AG08396 (cell line): Measurements from ENCODE around the gene ECSCR.
"Not testable (repeated sequence)": the region's sequence is repeated elsewhere in the genome, so short reads cannot be mapped to it uniquely, and the experiment has no call there.

Source experiments
- DNase-seq: peaks from one replicate; pipeline ENCODE4 v3.0.0; 2012; ENCODE audit warnings: low spot score, mixed read lengths

ECSCR gene

GRCh38 chr5:139410993-139411828 lies 51.3 kb downstream of the ECSCR start:
- no peak for DNase-seq

- no peak for DNase-seq
Measured at GRCh38 chr5:139410121-139410992, 52.2 kb downstream of the ECSCR start.

GRCh38 chr5:139409116-139409515 lies 53.4 kb downstream of the ECSCR start:
- not testable (repeated sequence) for DNase-seq

- DNase-seq: no peak
Measured at GRCh38 chr5:139408191-139408590, 54.4 kb downstream of the ECSCR start.

- DNase-seq: no peak
Measured at GRCh38 chr5:139407517-139407916, 55.0 kb downstream of the ECSCR start.

GRCh38 chr5:139406963-139407362 lies 55.6 kb downstream of the ECSCR start:
- DNase-seq: no peak

- DNase-seq: no peak
Measured at GRCh38 chr5:139404484-139404840, 58.1 kb downstream of the ECSCR start.

GRCh38 chr5:139403787-139404483 lies 58.6 kb downstream of the ECSCR start, which contains the start of gene SPATA24:
TSS of gene SPATA24 (minus strand) at chr5:139404089. CDS start at chr5:139404060, 29 bp downstream.
- peak; percentile 97 for DNase-seq

GRCh38 chr5:139403418-139403786 lies 59.1 kb downstream of the ECSCR start:
- DNase-seq: no peak

GRCh38 chr5:139402561-139403158 lies 59.9 kb downstream of the ECSCR start:
- DNase-seq: peak; percentile 29

GRCh38 chr5:139401546-139401945 lies 61.0 kb downstream of the ECSCR start:
- DNase-seq: no peak

GRCh38 chr5:139399501-139400121 lies 62.9 kb downstream of the ECSCR start:
- no peak for DNase-seq
